SKM-1 treated with dmso at 0.1 percent for 144 hours (cell line): ENCODE measurements around the gene EPOP.

Experiments
- DNase-seq: peaks from one replicate; lab custom pipeline; 2025; ENCODE audit not compliant: unreplicated experiment; lab: John Stamatoyannopoulos, UW

The EPOP gene

DNA sequence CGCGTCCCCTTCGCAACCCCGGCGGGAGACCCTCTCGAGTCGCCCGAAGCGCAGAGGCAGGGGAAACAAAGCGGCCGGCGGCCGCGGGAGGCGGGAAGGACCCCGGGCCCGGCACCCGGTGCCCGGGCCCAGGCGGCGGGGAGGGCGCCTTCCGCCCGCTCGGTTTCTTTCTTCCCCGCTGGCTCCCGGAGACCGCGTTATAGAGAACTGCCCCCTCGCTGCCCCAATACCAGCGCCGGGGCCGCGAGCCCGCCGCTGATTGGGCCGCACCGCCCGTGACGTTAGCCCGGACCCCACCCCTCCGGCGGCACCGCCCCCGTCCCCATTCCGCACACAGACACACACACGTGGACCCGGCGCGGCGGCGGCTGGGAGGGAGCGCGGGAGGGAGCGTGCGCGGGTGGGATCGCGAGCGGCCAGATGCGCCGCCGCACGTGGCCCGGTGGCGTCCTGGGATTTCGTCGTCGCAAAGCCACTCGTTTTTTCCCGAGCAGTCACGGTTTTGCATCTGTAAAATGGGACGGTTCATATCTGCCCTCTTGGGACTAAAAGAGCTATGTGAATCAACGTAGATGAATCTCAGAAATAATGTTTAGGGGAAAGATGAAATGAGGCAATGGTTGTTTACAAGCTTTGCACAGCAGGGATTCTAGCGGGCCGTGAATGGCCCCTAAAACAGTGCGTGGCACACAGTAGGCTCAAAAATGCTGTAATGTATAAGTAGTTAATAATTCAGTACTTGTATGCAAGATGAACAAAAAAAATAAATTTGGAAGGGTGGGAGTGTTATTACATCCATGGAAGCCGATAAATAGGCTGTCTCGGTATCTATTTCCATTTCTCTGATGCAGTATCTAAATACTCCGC lies at the start of gene EPOP:
TSS of gene EPOP (minus strand) at position 209 of the 867 bp plus-strand sequence. CDS start 462 bp downstream, outside the sequence.
- DNase-seq = peak; percentile 67

DNA sequence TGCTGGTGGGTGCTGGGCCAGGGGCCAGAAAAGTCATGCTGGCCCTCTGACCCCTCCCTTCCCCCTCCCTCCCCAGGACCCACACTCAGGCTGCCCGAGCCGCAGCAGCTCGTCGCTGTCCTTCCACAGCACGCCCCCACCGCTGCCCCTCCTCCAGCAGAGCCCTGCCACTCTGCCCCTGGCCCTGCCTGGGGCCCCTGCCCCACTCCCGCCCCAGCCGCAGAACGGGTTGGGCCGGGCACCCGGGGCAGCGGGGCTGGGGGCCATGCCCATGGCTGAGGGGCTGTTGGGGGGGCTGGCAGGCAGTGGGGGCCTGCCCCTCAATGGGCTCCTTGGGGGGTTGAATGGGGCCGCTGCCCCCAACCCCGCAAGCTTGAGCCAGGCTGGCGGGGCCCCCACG lies 47.0 kb upstream of the EPOP start:
- DNase-seq = no peak

DNA sequence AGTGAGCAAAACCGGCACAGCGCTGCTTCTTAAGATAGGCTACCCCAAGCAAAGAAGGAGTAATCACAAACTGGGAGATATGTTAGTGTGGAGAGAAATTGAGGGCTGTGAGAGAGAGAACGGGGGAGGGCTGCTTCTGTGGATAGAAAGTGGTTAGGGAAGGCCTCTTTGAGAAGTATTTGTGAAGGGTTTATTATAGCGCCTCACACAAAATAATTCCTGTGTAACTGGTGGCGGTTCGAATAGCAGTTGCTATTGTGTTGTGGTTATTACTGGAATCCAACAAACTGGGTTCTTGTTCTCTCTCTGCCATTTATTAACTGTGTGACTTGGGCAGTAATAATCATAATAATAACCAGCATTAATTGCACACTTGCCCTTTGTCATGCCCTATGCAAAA lies 46.2 kb upstream of the EPOP start:
- DNase-seq = no peak

DNA sequence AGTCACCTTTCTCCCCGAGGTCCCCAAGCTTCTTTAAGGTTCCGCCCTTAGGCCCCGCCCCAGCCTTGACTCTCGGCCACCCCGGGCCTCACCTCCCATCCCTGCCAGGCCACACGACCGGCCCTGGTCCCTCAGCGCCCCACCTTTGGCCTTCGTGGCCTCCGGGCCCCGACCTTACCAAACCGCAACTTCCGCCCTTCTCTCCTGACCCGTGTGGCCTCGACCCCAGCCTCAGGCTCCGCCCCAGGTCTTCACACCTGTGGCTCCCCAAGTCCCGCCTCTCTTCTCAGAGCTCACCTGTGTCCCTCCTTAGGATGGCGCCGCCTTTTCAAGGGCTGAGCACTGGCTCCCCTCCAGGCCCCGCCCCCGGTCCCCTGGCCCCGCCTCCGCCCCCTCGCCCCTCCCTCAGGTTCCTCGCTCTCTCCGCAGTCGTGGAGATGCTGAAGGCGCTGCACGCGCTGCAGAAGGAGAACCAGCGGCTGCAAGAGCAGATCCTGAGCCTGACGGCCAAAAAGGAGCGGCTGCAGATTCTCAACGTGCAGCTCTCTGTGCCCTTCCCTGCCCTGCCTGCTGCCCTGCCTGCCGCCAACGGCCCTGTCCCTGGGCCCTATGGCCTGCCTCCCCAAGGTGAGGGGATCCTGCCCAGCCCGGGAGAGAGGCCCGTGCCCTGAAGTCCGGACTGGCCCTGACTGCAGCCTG lies 45.3 kb upstream of the EPOP start:
- DNase-seq = no peak

DNA sequence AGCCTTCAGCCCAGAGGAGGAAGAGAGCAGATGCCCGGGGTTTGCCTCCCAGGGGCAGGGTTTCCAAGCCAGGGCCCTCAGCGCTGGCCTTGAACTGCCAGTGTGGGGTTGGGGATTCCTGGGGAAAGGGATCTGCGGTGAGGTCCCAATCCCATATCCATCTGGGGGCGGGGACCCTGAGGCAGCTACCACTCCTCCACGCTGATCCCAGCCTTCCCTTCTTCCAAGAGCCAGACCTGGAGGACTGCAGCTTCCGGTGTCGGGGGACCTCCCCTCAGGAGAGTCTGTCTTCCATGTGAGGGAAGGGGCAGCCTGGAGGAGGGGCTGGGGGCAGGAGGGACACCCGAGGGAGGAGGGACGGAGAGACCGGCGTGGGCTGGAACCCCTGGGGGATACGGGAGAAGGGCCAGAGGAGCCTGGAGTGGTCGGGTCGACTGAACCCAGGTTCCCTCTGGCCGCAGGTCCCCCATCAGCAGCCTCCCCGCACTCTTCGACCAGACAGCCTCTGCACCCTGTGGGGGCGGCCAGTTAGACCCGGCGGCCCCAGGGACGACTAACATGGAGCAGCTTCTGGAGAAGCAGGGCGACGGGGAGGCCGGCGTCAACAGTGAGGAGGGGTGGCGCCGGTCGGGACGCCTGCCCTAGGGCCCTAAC lies 44.7 kb upstream of the EPOP start:
- no peak for DNase-seq

DNA sequence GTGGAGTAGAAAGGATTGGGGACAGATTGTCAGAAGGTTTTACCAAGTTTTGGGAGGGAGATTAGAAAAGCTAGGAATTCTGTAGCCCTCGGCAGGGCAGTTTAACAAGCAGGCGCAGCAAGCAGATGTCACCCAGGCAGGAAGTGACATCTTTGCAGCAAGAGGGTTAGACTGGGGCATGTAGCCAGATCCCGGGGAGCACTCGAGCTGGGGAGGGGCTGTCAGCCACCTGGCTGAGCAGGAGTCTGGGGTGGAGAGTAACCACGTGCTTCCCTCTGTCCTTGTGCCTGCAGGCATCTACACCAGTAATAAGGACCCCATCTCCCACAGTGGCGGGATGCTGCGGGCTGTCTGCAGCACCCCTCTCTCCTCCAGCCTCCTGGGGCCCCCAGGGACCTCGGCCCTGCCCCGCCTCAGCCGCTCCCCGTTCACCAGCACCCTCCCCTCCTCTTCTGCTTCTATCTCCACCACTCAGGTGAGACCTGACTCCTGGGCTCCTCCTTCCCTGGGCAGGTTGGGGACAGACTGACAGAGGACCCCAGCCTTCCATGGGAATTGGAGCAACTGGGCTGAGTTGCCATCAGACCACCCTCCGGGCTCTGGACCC lies 42.5 kb upstream of the EPOP start:
- DNase-seq = no peak

DNA sequence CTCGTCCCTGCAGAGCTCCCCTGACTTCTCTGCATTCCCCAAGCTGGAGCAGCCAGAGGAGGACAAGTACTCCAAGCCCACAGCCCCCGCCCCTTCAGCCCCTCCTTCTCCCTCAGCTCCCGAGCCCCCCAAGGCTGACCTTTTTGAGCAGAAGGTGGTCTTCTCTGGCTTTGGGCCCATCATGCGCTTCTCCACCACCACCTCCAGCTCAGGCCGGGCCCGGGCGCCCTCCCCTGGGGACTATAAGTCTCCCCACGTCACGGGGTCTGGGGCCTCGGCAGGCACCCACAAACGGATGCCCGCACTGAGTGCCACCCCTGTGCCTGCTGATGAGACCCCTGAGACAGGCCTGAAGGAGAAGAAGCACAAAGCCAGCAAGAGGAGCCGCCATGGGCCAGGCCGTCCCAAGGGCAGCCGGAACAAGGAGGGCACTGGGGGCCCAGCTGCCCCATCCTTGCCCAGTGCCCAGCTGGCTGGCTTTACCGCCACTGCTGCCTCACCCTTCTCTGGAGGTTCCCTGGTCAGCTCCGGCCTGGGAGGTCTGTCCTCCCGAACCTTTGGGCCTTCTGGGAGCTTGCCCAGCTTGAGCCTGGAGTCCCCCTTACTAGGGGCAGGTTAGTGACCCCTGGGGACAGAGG lies 41.7 kb upstream of the EPOP start:
- DNase-seq = no peak

DNA sequence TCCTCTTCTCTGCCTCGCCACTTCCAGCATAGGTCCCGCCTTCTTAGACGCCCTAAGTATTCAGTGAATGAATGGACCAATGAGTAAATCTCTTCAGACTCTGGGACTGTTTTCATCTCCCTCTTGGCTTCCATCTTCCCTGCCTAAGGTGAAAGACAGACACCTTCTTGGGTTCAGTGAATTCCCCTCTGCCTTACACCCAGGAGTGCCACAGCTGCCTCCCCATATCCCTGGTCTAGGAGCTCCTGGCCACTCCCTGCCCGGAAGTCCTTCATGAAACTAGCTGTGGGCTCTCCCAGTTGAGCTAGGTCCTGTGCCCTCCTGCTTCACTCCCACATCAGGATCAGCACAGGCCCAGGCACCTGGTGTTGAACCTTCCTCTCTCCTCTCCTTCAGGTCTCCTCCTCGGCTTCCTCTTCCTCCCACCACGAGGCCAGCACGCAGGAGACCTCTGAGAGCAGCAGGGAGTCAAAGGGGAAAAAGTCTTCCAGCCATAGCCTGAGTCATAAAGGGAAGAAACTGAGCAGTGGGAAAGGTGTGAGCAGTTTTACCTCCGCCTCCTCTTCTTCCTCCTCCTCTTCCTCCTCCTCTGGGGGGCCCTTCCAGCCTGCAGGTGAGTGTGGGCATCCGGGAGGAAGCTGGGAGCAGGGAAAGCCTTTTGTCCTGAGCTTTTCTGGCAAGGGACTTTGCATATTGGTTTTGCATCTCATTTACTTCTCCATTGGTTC lies 40.6 kb upstream of the EPOP start:
- no peak for DNase-seq

DNA sequence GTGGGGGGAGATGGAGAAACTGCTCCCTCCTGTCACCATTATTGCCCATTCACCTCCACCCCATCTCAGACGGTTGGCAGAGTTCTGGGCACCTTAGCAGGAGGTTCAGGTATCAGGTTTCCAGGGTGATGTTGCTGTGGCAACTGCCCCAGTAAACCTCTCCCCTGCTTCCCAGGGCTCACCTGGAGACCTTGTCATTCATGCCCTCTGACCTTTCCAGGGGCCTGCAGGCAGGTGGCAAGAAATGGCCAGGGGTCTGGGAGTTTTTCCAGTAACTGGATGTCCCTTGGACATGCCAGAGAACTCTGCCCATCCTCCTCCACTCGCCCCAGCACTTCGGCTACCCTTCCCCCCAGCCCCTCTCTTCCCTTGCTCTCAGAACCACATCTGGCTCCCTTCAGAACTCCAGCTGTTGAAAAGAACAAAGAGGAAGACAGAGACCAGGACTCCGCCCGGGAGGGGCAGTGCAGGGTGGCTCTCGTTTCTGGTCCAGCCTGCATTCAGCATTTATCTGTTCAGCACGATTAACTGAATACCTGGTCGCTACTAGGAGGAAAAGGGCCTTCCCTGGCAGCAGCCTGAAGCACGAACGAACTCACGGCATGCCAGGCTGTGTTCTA lies 38.8 kb upstream of the EPOP start:
- no peak for DNase-seq

DNA sequence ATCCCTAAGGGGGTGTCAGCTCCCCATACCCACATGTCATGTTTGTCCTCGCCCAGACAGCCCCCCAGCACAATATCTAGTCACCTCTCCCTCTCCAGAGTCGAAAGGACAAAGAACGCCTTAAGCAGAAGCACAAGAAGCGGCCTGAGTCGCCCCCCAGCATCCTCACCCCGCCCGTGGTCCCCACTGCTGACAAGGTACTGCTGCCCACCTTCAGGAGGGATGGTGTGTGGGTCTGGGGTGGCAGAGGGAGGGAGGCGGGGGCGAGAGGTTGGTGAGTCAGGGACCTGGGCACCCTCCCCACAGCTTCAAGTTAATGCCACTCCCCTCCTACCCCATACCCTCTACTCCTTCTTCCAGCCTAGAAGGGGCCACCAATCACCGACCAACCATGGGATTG lies 37.8 kb upstream of the EPOP start:
- no peak for DNase-seq

DNA sequence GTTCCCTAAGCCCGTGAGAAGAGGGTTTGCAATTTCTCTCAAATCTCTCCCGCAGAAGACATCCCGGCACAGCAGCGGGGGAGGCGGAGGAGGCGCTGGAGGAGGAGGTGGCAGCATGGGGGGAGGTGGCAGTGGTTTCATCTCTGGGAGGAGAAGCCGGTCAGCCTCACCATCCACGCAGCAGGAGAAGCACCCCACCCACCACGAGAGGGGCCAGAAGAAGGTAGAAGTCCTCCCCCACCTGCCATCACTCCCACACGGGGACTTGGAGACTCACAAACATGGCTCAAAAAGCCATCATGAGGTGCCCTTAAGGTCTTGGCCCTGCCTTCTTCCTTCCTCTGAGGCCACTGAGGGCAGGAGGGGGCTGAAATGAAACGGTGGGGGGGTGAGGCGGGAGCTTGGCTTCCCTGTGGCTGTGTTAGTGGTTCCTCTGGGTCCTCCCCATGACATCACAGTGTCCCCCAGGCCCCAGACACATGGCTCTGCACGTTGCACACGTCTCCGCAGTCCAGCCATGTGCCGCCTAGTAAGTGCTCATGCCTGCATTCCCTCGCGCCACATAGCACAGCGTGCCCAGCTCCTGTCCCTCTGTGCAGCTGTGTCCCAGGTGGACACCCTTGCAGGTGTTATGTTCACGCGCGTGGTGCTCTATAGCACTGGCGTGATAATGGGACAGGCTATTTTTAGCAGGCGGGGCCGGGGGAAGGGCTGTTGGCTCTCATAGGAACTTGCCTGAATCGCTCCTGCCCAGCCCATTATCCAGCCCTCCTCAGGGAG lies 37.2 kb upstream of the EPOP start:
- no peak for DNase-seq

DNA sequence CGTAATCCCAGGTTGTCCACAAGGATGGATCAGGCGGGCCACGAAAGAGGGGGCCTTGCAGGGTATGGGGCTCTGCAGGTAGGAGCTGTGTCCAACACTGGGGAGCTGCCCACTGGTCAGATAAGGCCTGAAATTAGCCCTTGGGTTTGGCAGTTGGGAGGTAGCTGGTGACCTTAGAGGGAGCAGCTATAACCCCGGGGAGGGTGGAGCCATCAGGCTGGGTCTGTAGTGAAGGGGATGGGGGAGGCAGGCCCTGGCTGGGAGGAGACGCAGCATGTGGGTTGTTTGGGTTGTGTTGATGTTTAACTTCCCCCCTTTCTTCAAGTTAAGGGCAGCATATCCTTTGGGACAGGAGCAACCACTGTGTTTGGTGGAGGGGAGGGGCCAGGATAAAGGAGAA lies 36.2 kb upstream of the EPOP start:
- DNase-seq = no peak

DNA sequence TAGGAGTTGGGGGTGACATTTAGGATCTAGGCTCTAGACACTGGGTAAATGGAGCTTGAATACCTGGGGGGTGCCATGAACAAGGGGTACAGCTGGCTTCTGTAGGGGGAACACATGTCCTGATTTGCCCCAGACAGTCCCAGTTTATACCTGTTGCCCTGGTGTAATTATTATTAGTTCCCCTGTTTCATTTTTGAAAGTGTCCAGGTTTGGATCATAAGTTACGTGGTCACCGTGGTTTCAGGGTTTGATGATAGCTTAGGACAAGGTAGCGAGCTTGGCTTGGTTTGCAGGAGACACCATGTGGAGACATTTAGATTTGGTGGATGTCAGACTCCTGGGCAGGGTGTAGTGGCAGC lies 35.8 kb upstream of the EPOP start:
- no peak for DNase-seq

DNA sequence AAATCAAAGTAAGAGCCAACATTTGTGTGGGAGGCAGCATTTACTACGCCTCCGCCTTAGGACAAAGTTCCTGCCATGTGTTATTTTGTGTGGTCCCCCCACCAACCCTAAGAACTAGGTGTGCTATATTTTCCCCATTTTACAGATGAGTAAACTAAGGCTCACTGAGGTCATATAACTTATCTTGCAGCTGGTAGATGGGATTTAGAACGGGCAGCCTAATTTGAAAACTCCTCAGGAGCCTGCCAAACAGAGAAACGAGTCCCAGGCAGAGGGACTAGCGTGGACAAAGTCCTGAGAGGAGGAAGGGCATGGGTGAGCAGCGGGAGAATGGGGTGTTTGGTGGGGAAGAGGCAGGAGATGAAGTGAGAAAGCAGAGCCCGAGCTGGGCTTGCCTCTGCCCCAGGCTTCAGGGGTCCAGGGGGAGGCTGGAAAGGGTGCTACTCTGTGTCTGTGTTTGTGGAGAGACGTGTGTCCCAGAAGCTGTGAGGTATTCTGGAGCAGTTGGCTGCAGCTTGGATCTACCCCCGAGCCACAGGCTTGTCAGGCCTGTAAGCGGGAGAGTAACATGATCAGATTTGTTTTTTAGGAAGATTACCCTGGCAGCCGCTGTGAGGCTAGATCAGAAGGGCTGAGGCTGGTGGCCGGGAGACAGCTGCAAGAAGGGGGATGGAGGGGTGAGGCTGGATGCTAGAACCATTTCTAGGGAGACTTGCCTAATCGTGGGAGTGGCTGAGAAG lies 35.3 kb upstream of the EPOP start:
- no peak for DNase-seq

DNA sequence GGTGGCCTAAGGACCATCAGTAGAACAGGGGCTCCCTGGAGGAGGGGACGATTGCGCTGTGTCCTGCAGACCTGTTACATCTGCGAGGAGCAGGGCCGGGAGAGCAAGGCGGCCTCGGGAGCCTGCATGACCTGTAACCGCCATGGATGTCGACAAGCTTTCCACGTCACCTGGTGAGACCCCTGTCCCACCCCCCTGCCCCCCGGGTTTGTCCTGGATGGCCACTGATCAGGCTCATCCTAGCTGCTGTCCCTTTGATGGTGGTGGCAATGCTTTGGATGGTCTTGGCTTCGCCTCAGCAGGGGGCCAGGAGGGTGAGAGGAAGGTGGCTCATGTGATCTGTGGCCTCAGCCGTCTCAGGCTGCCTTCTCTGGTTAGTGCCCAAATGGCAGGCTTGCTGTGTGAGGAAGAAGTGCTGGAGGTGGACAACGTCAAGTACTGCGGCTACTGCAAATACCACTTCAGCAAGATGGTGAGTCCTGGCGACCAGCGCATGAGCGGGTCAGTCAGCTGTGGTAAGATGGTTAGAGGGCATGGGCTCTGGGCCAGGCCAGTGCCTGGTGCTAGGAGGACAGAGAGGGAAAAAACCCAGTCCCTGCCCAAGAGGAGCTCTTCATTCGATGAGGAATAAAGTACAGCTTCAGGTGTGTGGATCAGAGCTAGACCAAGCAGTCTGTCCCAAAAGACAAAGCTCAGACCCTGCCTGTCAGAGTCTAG lies 34.5 kb upstream of the EPOP start:
- no peak for DNase-seq

DNA sequence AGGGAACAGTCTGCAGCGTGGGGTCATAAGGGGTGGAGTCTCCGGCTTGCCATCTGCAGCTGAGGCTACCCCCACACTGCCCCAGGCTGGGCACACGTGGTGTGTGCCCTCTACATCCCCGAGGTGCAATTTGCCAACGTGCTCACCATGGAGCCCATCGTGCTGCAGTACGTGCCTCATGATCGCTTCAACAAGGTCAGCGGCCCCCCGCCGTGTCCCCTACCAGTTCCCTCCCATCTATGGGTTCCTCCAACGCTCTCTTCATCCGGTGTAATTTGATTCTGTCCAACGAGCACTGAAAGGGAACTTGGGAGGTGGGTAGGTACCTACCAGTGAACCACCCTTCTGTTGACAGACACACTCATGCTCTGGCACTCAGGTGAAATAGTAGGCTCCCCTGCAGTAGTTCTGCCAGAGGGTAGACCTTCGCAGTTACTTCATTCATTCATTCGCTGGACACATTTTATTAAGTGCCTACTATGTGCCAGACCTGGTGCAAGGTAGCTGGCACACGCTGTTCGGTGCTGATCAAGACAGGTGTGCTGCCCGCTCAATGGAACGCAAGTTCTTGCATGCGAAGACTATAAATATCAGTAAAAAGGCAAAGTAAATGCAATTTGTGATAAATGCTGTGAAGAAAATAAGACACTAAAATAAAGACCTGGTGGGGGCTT lies 33.1 kb upstream of the EPOP start:
- DNase-seq = no peak

DNA sequence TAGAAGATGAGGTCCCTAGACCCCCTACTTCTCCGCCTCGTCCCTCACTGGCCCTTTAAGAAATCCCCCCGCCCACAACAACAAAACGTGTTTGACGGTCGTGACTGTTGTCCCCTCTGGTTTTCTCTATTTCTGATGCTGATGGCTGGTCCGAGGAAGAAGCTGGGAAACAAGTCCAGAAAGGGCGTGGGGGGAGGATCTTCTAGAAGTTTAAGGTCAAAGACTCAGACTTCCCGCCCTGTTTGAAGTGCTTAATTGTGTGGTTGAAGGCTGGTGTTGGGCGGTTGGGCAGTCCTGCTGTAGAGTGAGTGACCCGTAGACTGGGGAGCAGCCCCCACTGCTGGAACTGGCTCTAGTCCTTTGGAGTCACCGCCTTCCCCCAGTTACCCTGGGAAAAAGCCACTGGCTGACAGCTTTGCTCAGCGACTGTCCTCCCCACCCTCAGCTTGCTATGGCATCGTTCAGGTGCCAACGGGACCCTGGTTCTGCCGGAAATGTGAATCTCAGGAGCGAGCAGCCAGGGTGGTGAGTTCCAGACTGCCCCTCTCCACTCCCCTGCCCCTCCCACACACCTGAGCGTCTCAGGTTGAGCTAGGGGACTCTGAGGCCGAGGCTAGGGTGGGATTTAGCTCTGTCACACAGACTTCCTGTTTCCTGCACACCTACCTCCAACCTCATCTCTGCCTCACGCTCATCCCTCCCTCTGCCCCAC lies 31.9 kb upstream of the EPOP start:
- DNase-seq = no peak
